Activated CD4-positive, CD25-positive, alpha-beta regulatory T cell treated with anti-CD3 and anti-CD28 coated beads, Interleukin-2, amount 50 U/mL, for 24 hours (primary cell): ENCODE data around the gene PTPRG.

Source experiments
- ATAC-seq, 2 donors: fragments of 150-1000 bp; cut with Tn5 transposase; one replicate each; pipeline ENCODE4 v1.10.0; 2021; ENCODE audit warnings: mild to moderate bottlenecking in 1 of 2, moderate library complexity in 1 of 2

The PTPRG gene

GRCh38 chr3:61563313-61564271, 2.2 kb downstream of the PTPRG start:
- ATAC-seq: no peak

DNA sequence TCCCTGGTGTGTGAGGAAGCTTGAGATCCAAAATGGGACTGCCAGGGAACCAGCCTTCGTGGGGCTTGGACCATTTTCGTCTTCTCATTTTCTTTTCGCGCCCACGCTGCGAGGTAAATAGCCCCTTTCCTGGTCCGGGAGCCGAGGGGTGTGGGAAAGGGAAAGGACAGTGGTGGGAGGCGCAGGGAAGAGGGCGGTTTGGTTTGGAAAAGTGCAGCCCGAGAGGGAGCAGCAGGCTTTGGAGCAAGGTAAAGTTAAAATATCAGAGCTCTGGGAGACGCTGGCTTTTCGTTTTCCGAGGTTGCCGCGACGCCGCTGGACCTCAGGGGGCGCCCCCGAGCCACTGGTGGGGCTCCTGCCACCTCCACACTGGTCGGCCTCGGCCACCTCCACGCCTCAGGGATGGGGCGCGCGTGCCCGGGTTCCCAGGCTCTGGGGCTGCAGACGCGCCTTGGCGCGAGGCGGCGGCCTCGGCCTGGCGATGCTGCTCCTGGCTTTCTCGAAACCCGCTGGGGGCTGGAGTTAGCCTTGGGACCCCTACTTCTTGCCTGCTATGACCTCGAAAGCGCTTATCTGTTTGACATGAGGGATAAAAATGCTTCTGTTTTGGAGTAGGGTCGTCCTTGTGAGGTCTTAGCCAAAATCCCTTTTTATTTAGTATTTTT, 3.2 kb downstream of the PTPRG start:
- no peak for ATAC-seq

- ATAC-seq: no peak
Observed at GRCh38 chr3:61565569-61565968, 4.2 kb downstream of the PTPRG start.

- no peak for ATAC-seq
Observed at GRCh38 chr3:61568127-61568526, 6.8 kb downstream of the PTPRG start.

GRCh38 chr3:61569856-61570580, 8.6 kb downstream of the PTPRG start:
- ATAC-seq: no peak

- no peak for ATAC-seq
Observed at GRCh38 chr3:61570813-61571212, 9.4 kb downstream of the PTPRG start.

DNA sequence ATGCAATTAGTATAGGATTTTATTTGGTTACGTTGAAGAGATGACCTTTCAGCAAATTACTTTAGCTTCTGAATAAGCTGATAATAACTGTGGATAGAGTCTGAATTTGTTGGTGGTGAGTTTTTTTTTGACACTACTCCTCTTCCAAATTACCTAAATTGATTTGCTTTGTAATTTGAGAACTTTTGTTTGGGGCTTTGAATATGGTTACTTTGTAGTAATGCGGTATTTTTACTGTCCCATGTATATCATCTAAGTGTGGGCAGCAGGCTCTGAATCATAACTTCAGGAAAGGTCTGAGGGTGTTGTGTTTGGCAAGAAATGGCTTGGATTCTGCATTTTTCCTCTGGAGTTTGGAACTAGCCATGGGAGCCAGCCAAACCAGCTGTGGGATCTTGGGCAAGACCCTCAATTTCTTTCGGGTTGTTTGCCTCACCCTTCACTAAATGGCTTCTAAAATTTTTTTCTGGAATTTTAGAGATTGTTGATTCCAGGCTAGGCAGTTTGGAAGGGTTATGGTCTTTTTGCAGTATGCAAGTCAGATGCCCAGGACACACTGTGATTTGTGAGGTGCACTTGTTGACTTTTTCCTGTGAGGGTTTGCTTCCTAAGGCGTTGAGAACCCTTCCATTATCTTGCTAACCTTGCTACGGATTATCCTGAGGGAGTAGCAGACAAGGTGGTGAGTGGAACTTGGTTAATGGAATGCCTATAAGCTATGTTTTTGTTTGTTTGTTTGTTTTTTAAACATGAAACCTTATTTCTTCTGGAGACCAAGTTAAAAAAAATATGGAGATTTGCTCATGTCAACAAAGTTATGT, 10.4 kb downstream of the PTPRG start:
- no peak for ATAC-seq

- no peak for ATAC-seq
Observed at GRCh38 chr3:61572879-61573278, 11.5 kb downstream of the PTPRG start.

GRCh38 chr3:61573441-61573840, 12.1 kb downstream of the PTPRG start:
- no peak for ATAC-seq

DNA sequence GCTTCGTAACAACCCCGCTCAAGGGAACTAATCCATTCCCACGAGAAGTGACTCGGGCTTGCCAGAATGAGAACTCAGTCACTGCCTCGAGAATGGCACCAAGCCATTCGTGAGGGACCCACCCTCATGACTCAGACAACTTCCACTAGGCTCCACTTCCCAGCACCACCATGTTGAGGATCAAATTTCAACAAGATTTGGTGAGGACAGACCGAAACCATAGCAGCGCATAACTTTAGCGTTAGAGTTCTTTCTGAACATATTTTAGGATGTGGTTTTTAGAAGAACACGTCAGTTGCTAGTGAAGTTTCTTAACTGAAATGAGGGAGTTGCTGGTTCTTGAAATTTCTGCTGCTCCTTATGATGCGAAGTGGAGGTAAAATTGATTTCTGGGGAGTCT, 13.5 kb downstream of the PTPRG start:
- ATAC-seq: no peak

- no peak for ATAC-seq
Observed at GRCh38 chr3:61575893-61576292, 14.5 kb downstream of the PTPRG start.

DNA sequence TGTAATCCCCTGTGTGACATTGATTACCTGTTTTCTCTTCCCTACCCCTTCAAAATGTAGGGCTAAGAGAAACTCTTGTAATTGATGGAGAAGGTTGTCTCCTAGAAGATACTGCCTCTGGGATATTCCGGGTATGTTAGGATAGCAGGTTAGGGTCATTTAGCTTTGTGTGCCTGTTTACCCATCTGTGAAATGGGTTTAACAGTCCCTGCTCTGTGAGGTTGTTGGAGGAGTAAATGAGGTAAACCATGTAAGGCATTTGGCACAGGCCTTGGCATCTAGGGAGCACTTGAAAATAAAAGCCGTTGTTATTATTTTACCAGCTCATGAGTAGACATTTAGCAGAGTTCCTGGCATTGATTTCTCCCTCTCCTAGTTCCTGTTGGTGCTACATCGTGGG, 16.4 kb downstream of the PTPRG start:
- ATAC-seq: no peak

DNA sequence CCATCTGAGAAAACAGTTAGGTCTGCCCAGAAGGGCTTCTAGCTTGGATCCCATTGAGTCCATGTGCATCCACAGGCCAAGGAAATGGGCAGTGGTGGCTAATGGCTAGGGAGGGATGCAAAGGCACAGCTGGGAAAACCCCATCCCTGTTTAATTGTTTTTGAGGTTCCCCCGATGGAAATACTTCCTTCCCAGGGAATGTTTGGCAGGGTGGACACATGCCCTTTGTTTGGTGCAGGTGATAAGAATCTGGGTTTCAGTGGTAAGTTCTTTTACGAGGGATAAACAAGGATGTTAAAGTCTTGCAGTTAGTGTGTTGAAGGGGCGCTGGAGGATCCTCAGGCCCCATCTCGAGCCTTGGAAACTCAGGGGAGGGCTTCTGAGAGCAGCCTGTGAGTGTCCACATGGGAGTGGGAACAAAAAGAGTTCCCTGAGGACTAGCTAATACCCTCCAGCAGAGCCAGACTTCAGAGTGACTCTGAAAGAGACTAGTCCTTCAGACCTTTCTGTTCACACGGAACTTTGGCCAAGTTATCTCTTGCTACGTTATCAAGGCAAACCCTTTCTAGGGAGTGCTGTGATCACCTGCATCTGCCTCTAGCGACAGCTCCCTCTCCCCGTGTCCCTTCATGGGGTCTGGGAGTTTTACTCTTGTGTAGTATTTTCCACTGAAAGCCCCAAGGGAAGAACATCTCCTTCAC, 17.4 kb downstream of the PTPRG start:
- ATAC-seq: no peak

DNA sequence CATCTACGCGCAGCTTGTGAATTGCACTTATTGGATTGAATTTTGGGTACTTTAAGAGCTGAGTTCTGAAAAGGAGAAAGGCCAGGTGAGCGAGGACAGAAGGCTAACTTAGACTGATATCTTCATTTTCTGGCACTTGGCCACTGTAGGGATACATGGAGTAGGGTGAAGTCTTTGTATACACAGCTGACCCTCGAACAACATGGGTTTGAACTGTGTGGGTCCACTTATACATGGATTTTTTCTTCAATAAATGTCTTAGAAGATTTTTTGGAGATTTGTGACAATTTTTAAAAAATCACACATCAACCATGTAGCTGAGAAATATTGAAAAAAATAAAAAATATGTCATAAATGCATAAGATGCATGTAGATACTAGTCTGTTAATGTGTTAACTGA, 18.3 kb downstream of the PTPRG start:
- no peak for ATAC-seq

DNA sequence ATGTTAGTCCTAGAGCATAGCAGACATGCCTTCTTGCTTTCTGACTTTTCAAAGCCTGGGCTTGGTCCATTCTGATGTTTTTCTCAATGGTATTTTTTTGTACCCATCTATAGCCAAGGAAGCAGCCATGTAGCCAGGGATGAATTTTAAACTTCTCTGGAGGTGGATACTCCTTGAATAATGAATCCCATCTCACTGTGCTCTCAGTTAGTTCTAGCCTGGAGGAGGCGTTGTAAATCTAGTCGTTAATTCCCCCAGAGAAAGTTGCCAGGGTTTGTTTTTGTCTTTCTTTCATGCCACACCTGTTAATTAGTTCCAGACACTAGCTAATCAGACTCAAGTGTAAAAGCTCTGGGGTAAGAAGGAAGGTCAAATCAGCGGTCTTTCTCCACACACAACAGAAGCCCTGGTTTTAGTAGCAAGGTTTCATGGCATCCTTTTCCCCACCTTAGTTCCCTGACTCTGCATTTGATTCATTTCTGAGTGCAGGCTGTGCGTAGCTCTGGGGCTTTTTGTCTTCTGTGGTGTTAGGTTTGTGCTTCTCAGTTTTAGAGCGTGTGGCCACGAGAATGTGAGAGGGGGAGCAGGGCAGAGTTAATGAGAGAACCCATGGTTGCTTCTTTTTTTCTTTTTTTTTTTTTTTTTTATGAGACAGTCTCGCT, 19.7 kb downstream of the PTPRG start:
- no peak for ATAC-seq

DNA sequence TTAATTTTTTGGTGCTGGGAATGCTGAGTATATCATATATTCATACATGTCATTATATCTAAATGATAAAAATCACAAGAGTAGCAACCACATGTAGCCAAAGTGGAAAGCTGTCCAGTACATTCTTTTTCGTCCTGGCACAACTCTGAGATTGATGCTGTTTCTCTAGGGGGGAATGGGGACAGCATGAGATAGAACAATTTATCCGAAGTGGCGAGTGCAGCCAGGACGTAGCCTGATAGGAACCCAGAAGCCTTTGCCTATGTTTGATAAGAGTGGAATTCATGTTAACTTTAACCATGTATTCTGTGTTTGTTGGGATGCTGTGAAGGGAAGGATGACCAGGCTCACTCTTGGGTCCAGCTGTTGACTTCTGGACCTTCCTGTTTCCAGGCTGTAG, 20.9 kb downstream of the PTPRG start:
- ATAC-seq: no peak

GRCh38 chr3:61582846-61583245, 21.5 kb downstream of the PTPRG start:
- no peak for ATAC-seq

GRCh38 chr3:61583890-61584875, 22.8 kb downstream of the PTPRG start:
- no peak for ATAC-seq

GRCh38 chr3:61589856-61590255, 28.5 kb downstream of the PTPRG start:
- no peak for ATAC-seq

GRCh38 chr3:61591300-61591699, 29.9 kb downstream of the PTPRG start:
- ATAC-seq: no peak
